GM13977 (cell line): ENCODE data around the gene RPRD1B.

ENCODE experiments used
- DNase-seq: peaks from one replicate; pipeline ENCODE4 v3.0.0; 2012; ENCODE audit warnings: low spot score
- CTCF ChIP-seq: IDR thresholded peaks from 2 replicates; pipeline ENCODE4 v1.5.1; 2012; ENCODE audit warnings: mild to moderate bottlenecking, control low read depth; ENCODE audit not compliant: insufficient read depth; ENCODE audit errors: extremely low read depth, missing control alignments
- in situ Hi-C: fragments of 300-500 bp; cut with MboI; formaldehyde crosslinking; loops from one replicate; pipeline ENCODE4 v1.12.0; 2022; ENCODE audit warnings: low sequenced_read_pairs, low pct_unique_long_range_greater_than_20kb, mixed read lengths, inconsistent platforms; ENCODE audit not compliant: unreplicated experiment

RPRD1B gene

GRCh38 chr20:38138086-38138778, 104.7 kb downstream of the RPRD1B start:
- in situ Hi-C loops = no loop called here
- TF ChIP-seq CTCF = no peak
- DNase-seq = no peak

- no peak for TF ChIP-seq CTCF
- in situ Hi-C loops = no loop called here
- DNase-seq = no peak
These were observed 105.8 kb downstream of the RPRD1B start for GRCh38 chr20:38139156-38139912.

- no peak for TF ChIP-seq CTCF
- no peak for DNase-seq
- in situ Hi-C loops = no loop called here
These were observed 106.6 kb downstream of the RPRD1B start for GRCh38 chr20:38139977-38140753.

- in situ Hi-C loops = no loop called here
- DNase-seq = no peak
- TF ChIP-seq CTCF = no peak
These were observed 107.8 kb downstream of the RPRD1B start for GRCh38 chr20:38141204-38141888.
